ENCODE measurements around the gene SZT2. TPM values are rescaled to one million over a fixed set of nuclear protein-coding genes. Genes with fewer than 3 reads are reported as not detected.
"Not testable (repeated sequence)": the region's sequence is repeated elsewhere in the genome, so short reads cannot be mapped to it uniquely, and the experiment has no call there.

The SZT2 gene
- total and polyA plus RNA-seq, 10 of the 15 experiments (the other 5 are each of a cell fraction or from before 2014, with no cell fraction given): 1.4 to 38.3 (median 12.7) TPM

- Histone ChIP-seq H3K9ac (ENCODE audit: control insufficient read depth, insufficient read depth, low read length) (no peak overlapping the region), H3K4me1 (ENCODE audit: control insufficient read depth, insufficient read depth, low read length) (peaks cover 7% of the 10 kb centered on the region), H3K9me3 (replicated peaks; ENCODE audit: control insufficient read depth, insufficient read depth, low read length) (no peaks in the 10 kb centered on the region; the same call in 2 of the 3 replicates), H3K79me2 (ENCODE audit: control insufficient read depth, insufficient read depth, low read length) (no peaks in the 10 kb centered on the region), H3K4me3 (no peak overlapping the region), H3K27ac (ENCODE audit: control insufficient read depth, insufficient read depth) (no peak overlapping the region), H3K4me2 (ENCODE audit: control insufficient read depth, insufficient read depth) (peak overlapping the region; percentile 90; the same call in 1 of the 2 replicates), H2AFZ (ENCODE audit: control insufficient read depth, low read depth, low read length) (no peak overlapping the region; the same call in 1 of the 2 replicates), H4K20me1 (ENCODE audit: control insufficient read depth, insufficient read depth) (no peaks in the 10 kb centered on the region), H3K36me3 (ENCODE audit: control insufficient read depth in 2 of 2, insufficient read depth in 2 of 2, low read length in 1 of 2) (peaks cover 0 to 6% of the 10 kb centered on the region in 2 experiments; a peak in 2 of 4 replicates), H3K27me3 (replicated peaks in 1 of 2; ENCODE audit: control insufficient read depth in 2 of 2, insufficient read depth in 2 of 2, low read length in 1 of 2) (no peaks in the 10 kb centered on the region)
- POLR2A ChIA-PET: interaction anchor here (0.6 to 2.2 kb wide), 4 partner anchors 13 to 196 kb away, joined by 3 to 10 read pairs (median 4); partner anchors contain the start of genes ELOVL1 and KDM4A
- no peak for TF ChIP-seq USF1 (IDR thresholded peaks at IDR 0.05; ENCODE audit: borderline replicate concordance, extremely low read length, insufficient read depth, low read depth, low read length)
- TF ChIP-seq ESRRA (IDR thresholded peaks at IDR 0.05; ENCODE audit: low read length): no peak
- no peak for TF ChIP-seq ATF2 (IDR thresholded peaks at IDR 0.05; ENCODE audit: low read length)
- TF ChIP-seq IRF5 (IDR thresholded peaks at IDR 0.05; ENCODE audit: borderline replicate concordance): no peak
- no peak for TF ChIP-seq WRNIP1 (IDR thresholded peaks at IDR 0.05; ENCODE audit: borderline replicate concordance, low read depth, low read length)
- TF ChIP-seq ZNF217 (IDR thresholded peaks at IDR 0.05): no peak
- CTCF ChIA-PET: interaction anchor here (0.6 to 2.3 kb wide), 7 partner anchors 7 to 588 kb away, joined by 3 to 13 read pairs (median 4); no protein-coding TSS in a partner anchor
- in situ Hi-C loops (cut with MboI) (no loop called here), intact Hi-C loops (cut with micrococcal nuclease; ENCODE audit: unreplicated experiment) (no loop called here)
- SMC1A ChIA-PET (ENCODE audit: uncharacterized antibody, unreplicated experiment): interaction anchor here (0.7 to 1.8 kb wide), 7 partner anchors 8 to 228 kb away, joined by 3 to 5 read pairs (median 4); no protein-coding TSS in a partner anchor
- 81% methylated on average over 7 of the region's 7 CpGs for WGBS (ENCODE audit: insufficient coverage, insufficient replicate concordance, low lambda C conversion rate, missing lambda C conversion rate)
- ATAC-seq: no peak
- DNase-seq (ENCODE audit: low read depth, low spot score): no peak
- no peak for FAIRE-seq
- BruUV-seq (replicated peaks): no TSS peak
- RAD21 ChIA-PET (ENCODE audit: unreplicated experiment): interaction anchor here (1.5 to 1.9 kb wide), 4 partner anchors 97 to 228 kb away, joined by 4 to 8 read pairs (median 6); partner anchors contain the start of gene CDC20
Measured at GRCh38 chr1:43455213-43455889, 65.7 kb downstream of the SZT2 start.

GRCh38 chr1:43458379-43458778 lies 68.7 kb downstream of the SZT2 start:
- intact Hi-C loops (cut with micrococcal nuclease; ENCODE audit: unreplicated experiment); H3K36me3 ChIP-seq (ENCODE audit: control insufficient read depth in 2 of 2, insufficient read depth in 2 of 2, low read length in 1 of 2); H3K27me3 ChIP-seq (replicated peaks in 1 of 2; ENCODE audit: control insufficient read depth in 2 of 2, insufficient read depth in 2 of 2, low read length in 1 of 2); SMC1A ChIA-PET (ENCODE audit: uncharacterized antibody, unreplicated experiment); H3K9me3 ChIP-seq (replicated peaks; ENCODE audit: control insufficient read depth, insufficient read depth, low read length); DNase-seq (ENCODE audit: low read depth, low spot score); H3K9ac ChIP-seq (ENCODE audit: control insufficient read depth, insufficient read depth, low read length); in situ Hi-C loops (cut with MboI); H4K20me1 ChIP-seq (ENCODE audit: control insufficient read depth, insufficient read depth); H2AFZ ChIP-seq (ENCODE audit: control insufficient read depth, low read depth, low read length); H3K4me2 ChIP-seq (ENCODE audit: control insufficient read depth, insufficient read depth); FAIRE-seq; H3K4me1 ChIP-seq (ENCODE audit: control insufficient read depth, insufficient read depth, low read length); H3K27ac ChIP-seq (ENCODE audit: control insufficient read depth, insufficient read depth); POLR2A ChIA-PET; BruUV-seq (replicated peaks); H3K4me3 ChIP-seq; RAD21 ChIA-PET (ENCODE audit: unreplicated experiment); H3K79me2 ChIP-seq (ENCODE audit: control insufficient read depth, insufficient read depth, low read length); ATAC-seq: not testable (repeated sequence)
- WGBS (ENCODE audit: insufficient coverage, insufficient replicate concordance, low lambda C conversion rate, missing lambda C conversion rate): 41% methylated on average over 3 of the region's 3 CpGs
- CTCF ChIA-PET: interaction anchor here (1.1 kb wide), 1 partner anchor 10 kb away, joined by 3 read pairs; no protein-coding TSS in a partner anchor

Measured in GM12878 (cell line).